Measurements from ENCODE around the gene HLCS.

HLCS gene

GRCh38 chr21:36985751-36986594 is 19.5 kb upstream of the HLCS start:
- DNase-seq: no peak

- no peak for DNase-seq
Measured at GRCh38 chr21:36981977-36982700, 15.7 kb upstream of the HLCS start.

GRCh38 chr21:36981049-36981391 is 14.6 kb upstream of the HLCS start:
- no peak for DNase-seq

- DNase-seq: no peak
Measured at GRCh38 chr21:36980280-36981048, 14.0 kb upstream of the HLCS start.

GRCh38 chr21:36976882-36977651 is 10.6 kb upstream of the HLCS start:
- DNase-seq: peak; percentile 70

GRCh38 chr21:36976228-36976861 is 9.9 kb upstream of the HLCS start:
- DNase-seq: no peak

GRCh38 chr21:36974851-36975192 is 8.4 kb upstream of the HLCS start:
- no peak for DNase-seq

GRCh38 chr21:36973986-36974850 is 7.7 kb upstream of the HLCS start:
- no peak for DNase-seq

- DNase-seq: no peak
Measured at GRCh38 chr21:36968976-36969375, 2.5 kb upstream of the HLCS start.

- DNase-seq: no peak
Measured at GRCh38 chr21:36968414-36968813, 1.9 kb upstream of the HLCS start.

- no peak for DNase-seq
Measured at GRCh38 chr21:36966821-36967768, 626 bp upstream of the HLCS start.

GRCh38 chr21:36965720-36966065 is 776 bp downstream of the HLCS start:
- no peak for DNase-seq

GRCh38 chr21:36964827-36965719 is 1.4 kb downstream of the HLCS start:
- DNase-seq: no peak

- no peak for DNase-seq
Measured at GRCh38 chr21:36964398-36964797, 2.1 kb downstream of the HLCS start.

GRCh38 chr21:36962098-36962780 is 4.2 kb downstream of the HLCS start:
- DNase-seq: no peak

GRCh38 chr21:36960676-36961284 is 5.7 kb downstream of the HLCS start:
- no peak for DNase-seq

- no peak for DNase-seq
Measured at GRCh38 chr21:36959020-36959835, 7.2 kb downstream of the HLCS start.
